GM19238 (cell line): ENCODE measurements around the gene TGFBR3L.

Experiments
- DNase-seq: peaks from one replicate; pipeline ENCODE4 v3.0.0; 2011; ENCODE audit warnings: low spot score; ENCODE audit not compliant: insufficient read length

TGFBR3L gene

DNA sequence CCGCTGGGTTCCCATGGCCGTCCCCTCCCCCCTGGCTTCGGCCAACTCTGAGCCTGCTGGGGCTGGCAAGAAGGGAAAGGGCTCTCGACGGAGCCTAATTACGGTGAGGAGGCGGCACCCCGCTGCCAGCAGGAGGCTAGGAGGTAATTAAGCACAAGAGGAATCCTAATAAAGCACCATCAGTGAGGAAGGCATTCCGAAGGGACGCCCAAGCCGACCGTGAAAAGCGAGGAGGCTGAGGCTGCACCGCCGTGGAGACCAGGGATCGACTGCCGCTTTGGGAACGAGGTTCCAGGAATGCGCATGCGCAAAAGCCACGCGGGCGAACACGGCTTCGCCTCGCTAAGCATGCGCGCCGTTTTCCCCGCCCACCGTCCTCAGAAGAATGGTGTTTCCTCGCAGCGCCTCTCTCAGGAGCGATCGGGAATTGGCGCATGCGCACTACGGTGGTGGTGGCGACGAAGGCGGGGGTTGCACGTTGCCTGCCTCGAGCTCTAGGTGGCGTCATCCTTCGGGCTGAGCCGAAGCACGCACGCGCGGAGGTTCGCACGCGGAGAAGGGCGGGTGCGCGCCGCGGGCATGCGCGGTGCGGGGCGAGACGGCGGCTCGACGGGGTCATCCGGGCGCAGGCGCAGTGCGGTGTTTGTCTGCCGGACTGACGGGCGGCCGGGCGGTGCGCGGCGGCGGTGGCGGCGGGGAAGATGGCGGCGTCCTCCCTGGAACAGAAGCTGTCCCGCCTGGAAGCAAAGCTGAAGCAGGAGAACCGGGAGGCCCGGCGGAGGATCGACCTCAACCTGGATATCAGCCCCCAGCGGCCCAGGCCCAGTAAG lies 11.2 kb upstream of the TGFBR3L start, which contains the start of gene MAP2K7:
Gene MAP2K7, plus strand, starts transcription at position 634 of the 830 bp plus-strand sequence. Its CDS starts 68 bp downstream, at position 702.
- DNase-seq, result peak; percentile 99

DNA sequence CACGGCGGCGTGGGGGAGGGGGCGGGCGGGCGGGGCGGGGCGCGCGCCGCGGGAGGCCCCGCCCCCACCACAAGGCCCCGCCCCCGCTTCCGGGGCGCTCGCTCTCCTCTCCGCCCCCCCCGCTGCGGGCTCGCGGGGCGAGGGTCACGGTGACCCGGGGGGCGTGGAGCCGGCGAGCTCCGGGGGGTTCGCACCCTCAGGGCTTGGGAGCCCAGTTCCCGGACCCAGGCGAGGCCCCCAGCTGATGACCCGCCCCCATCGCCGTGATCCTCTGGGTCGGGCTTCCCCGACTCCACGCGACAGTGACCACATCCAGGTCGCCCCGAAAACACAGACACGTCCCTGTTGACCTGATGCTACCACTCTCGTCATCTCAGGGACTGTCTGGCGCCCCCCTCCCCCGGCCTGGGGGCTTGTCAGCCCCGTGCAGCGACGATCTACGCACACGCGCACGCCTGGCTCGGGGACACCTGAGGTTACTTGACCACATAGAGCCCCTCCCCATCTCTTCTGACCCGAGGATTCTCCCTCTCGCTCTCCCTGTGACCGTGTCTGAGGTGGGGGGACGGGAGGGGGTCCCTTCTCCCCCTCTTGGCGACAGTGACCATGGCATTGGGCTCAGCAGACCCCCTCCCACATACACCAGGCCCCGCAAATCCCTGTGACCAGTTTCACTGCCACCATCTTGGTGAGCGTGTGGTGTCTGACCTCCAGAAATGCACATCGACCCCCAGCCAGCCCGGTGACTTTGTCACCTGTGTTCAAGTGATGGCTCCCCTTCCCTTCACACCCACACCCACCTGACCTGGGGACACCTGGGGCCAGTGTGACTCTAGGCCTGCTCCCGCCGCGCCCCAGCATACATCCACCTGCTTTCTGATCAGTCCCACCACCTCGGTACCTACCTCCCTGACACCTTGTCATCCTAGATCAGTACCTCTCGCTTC lies 10.3 kb upstream of the TGFBR3L start:
- peak; percentile 78 for DNase-seq

DNA sequence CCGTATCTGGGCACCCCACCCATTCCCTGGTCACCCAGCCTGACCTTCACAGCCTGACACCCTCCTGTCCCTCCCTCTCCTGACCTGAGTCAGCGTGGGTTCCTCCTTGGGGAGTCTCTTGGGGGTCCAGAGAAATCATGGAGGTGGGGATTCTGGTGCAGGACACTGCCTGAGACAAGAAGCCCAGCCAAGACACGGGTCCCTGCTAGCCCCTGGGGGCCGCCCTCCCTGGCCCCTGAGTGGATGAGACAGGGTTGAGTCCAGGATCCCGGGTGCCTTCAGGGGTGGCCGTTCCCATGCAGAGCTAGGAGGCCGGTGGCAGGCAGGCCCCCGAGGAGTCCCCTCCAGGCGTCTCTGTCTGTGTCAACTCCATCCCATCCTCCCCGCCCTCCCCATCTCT lies 9.4 kb upstream of the TGFBR3L start:
- no peak for DNase-seq

GRCh38 chr19:7905859-7906258 lies 8.8 kb upstream of the TGFBR3L start:
- DNase-seq, result no peak

- DNase-seq, result no peak
Measured at GRCh38 chr19:7907122-7907521, 7.5 kb upstream of the TGFBR3L start.

DNA sequence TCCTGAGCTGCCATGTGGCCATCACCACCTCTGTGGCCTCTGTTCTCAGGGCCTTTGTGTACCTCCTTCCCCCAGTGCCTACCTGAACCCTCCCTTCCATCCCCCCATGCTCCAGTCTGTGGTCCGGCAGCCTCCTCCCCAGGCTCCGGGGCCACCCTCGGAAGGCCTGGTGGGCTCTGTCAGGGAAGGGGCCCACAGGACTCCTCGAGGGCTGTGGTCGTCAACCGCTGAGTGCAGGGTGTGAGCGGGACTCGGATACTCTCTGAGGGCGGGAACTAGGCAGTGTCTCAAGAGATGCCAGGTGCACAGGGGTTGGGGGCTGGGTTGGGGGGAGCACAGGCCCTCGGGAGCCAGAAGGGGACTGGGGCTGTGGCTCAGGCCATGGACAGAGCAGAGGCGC lies 7.1 kb upstream of the TGFBR3L start:
- no peak for DNase-seq

DNA sequence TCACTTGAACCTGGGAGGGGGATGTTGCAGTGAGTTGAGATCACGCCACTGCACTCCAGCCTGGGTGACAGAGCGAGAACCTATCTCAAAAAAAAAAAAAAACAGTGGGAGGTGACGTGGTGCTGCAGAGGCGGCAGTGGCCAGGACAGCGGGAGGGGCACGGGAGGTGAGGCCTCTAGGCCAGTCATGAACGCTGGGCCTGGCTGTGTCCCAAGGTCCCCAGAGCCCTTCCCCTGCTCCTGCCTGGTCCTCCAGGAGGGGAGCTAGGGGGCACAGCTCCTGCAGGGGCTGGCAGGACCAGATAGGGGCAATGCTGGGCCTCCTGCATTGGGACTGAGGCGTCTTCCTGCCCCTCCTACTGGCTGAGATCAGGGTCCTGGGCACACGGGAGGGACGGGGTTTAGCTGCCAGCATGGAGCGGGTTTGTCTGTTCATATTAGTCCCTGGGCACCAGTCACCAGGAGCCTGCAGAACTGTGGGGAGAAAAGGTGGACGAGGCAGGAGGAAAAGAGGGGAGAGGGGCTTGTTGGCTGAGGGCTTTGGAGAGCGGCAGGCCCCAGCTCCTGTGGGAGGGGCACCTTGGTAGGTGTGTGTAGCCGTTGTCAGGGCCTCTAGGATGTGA lies 6.4 kb upstream of the TGFBR3L start:
- DNase-seq, result no peak

GRCh38 chr19:7908742-7909461 lies 5.7 kb upstream of the TGFBR3L start:
- no peak for DNase-seq

DNA sequence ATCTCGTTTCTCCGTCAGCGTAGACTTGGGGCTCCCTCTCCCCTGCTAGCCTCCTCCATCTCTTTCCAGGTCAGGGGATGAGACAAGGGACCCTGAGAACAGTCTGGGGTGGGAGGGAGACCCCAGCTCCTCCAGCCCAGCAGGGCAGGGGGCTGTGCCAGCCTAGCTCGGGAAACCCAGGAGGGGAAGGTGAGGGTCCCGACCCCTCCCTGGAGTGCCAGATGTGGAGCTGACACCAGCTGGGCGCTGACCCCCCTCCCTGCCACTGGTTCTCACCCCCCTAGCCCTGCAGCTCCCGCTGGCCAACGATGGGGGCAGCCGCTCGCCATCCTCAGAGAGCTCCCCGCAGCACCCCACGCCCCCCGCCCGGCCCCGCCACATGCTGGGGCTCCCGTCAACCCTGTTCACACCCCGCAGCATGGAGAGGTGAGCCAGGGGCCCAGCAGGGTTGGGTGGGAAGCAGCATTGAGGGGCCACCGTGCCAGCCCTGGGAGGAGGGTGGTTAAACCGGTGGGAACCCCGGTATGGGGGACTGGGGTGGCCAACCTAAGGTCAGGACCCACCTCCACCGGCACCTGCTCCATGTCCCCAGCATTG lies 5.1 kb upstream of the TGFBR3L start:
- no peak for DNase-seq

- DNase-seq, result no peak
Measured at GRCh38 chr19:7910321-7911161, 4.1 kb upstream of the TGFBR3L start.

- no peak for DNase-seq
Measured at GRCh38 chr19:7911508-7912143, 3.0 kb upstream of the TGFBR3L start.

DNA sequence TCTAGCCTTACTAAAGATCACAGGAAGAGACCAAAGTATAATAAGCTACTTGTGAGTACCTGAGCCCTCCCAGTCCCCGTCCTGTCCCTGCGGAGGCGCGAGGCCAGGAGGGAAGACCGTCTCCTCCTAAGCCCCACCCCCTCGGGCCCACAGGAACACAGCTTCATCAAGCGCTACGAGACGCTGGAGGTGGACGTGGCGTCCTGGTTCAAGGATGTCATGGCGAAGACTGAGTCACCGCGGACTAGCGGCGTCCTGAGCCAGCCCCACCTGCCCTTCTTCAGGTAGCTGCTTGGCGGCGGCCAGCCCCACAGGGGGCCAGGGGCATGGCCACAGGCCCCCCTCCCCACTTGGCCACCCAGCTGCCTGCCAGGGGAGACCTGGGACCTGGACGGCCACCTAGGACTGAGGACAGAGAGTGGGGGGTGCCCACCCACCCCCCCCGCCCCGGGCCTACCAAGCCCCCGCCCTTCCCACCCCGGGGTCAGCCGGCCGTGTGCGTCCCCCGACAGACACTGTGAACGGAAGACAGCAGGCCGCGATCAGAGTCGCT lies 2.4 kb upstream of the TGFBR3L start:
- DNase-seq, result no peak

- DNase-seq, result no peak
Measured at GRCh38 chr19:7912697-7913564, 1.7 kb upstream of the TGFBR3L start.

GRCh38 chr19:7913652-7914051 lies 978 bp upstream of the TGFBR3L start:
- no peak for DNase-seq

- DNase-seq, result no peak
Measured at GRCh38 chr19:7914099-7914498, 531 bp upstream of the TGFBR3L start.

DNA sequence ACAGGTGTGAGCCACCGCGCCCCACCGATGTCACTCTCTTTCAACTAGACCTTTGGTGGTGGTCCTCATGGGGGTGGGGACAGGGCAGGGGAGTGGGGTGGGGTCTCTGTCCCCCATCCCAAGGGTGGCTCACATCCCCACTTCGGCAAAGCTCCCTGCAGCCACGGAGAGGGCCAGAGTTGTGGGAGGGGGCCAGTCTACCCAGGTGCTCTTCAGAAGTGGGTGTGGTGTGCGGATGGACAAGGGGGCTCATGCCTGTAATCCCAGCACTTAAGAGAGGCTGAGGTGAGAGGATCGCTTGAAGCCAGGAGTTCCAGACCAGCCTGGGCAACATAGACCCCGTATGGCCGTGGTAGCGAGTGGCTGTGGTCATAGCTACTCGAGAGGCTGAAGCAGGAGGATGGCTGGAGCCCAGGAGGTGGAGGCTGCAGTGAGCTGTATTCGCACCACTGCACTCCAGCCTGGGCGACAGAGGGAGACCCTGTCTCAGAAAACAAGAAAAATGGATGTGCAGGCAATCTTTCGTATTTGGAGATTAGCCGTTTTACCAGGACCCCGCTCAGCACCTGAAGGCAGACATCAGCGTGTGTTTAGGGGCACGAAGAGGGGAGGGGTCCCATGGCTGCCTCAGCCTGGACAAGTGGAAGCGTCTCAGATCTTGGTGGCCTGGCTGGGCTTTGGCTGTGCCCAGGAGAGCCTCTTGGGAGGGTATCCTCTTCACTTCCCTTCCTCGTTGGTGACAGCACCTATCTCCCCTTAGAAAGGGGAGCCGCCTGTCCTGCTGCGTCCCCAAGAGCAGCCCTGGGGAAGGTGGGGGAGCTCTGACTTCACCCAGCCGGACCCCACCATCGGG lies 846 bp downstream of the TGFBR3L start:
- DNase-seq, result no peak
